Breast epithelium (tissue), 3 donors: ENCODE data around the gene TTPAL.

Source experiments
- POLR2A ChIP-seq: fragments of 450-650 bp; IDR thresholded peaks from one replicate; pipeline ENCODE4 v1.6.1; 2016; ENCODE audit warnings: antibody characterized with exemption, mild to moderate bottlenecking, moderate library complexity
- TF ChIP-seq, protein P1 (sequence below), 3 donors: fragments of 450-650 bp; IDR thresholded peaks; one replicate each; pipeline ENCODE4 v1.5.1; 2016 to 2017; ENCODE audit warnings: antibody characterized with exemption in 3 of 3, mild to moderate bottlenecking in 3 of 3, moderate library complexity in 3 of 3

DNA sequence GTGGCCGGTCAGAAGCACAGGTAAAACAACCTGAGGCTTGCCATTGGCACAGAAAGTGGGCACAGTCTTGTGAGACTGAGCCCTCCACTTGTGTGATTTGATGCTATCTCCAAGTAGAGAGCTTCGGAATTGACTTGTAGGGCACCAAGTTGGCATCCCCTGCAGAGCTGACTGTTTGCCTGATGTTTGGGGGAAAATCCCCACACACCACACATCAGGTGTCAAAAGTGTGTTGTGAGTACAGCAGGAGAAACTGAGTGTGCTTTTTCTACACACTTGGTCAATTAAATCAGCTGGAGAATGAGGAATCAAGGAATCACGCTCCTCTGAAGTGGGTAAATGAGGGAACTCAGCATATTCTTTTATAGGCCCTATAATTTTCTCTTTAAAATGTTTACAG, 45.2 kb downstream of the TTPAL start:
- TF ChIP-seq, protein P1, sequence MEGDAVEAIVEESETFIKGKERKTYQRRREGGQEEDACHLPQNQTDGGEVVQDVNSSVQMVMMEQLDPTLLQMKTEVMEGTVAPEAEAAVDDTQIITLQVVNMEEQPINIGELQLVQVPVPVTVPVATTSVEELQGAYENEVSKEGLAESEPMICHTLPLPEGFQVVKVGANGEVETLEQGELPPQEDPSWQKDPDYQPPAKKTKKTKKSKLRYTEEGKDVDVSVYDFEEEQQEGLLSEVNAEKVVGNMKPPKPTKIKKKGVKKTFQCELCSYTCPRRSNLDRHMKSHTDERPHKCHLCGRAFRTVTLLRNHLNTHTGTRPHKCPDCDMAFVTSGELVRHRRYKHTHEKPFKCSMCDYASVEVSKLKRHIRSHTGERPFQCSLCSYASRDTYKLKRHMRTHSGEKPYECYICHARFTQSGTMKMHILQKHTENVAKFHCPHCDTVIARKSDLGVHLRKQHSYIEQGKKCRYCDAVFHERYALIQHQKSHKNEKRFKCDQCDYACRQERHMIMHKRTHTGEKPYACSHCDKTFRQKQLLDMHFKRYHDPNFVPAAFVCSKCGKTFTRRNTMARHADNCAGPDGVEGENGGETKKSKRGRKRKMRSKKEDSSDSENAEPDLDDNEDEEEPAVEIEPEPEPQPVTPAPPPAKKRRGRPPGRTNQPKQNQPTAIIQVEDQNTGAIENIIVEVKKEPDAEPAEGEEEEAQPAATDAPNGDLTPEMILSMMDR (IDR thresholded peaks at IDR 0.05): no peak
- TF ChIP-seq POLR2A: no peak
